HG02840 (cell line): ENCODE results near the gene MKRN2OS.

Experiments used
- ATAC-seq: cut with Tn5 transposase; IDR thresholded peaks from one replicate; pipeline ENCODE4 v1.9.1; 2021; ENCODE audit warnings: mild to moderate bottlenecking, moderate library complexity, moderate number of reproducible peaks; ENCODE audit not compliant: unreplicated experiment, low FRiP score

The MKRN2OS gene, protein sequence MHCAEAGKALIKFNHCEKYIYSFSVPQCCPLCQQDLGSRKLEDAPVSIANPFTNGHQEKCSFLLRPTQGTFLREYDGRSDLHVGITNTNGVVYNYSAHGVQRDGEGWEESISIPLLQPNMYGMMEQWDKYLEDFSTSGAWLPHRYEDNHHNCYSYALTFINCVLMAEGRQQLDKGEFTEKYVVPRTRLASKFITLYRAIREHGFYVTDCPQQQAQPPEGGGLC

DNA sequence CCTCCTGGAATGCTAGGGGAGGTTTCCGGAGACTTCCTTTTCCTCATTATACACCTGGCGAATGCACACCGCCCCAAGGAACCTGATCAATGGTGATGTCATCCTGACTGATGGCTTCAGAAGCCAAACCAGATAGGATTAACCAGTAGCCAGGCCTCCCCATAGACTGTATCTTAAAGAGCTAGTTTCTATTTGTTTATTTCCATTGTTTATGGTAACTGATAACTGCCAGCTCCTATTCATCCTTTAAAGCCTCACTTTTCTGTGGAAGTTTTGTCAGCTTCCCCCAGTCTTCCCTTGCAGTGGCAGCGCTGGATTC is at the start of gene MKRN2OS:
TSS of gene MKRN2OS (minus strand) at position 27 of the 319 bp plus-strand sequence. CDS start 35 bp downstream, outside the sequence.
- no peak for ATAC-seq

DNA sequence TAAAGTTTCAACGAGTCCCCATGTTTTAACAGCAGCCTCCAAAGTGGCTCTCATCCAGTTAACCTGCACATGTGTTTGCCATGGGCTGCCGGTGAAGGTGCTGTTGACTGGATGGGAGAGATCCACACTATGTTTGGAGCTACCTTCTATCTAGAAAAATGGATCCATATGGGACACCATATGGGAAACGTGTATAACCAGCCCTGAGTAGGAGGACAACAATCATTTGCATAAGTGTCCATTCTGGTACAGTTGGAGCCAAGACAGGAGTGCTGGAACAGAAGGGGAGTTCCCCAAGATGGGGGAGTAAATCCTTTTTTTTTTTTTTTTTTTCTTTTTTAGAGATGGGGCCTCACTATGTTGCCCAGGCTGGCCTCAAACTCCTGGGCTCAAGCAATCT is 48.2 kb upstream of the MKRN2OS start:
- ATAC-seq = no peak

DNA sequence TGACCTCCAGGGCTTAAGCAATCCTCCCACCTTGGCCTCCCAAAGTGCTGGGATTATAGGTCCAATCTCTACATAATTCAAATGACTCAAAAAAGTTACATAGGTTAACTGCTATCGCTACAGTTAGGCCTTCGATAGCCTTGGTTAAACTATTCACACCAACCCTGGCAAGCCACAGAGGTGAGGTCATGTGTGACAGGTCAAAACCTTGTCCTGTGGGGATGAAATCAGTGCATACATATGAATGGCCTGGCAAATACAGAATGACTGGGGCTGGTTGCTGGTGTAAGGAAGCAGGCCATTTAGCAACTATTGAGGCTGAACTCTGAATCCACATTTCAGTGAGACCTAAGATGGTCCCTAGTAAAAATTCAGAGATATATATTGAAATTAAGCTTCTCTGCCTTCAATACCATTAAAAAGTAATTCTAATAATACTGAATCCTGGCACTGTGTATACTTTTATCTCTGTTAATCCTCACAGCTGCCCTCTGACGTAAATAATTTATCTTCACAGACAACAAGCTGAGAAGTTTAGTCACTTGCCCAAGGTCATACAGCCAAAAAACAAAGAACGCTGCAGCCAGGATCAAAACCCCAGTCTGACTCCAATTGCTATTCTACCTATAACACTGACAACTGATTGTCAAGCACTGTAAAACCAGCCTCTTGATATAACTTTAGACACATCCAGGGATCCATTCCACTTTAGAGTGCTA is 46.9 kb upstream of the MKRN2OS start:
- ATAC-seq = no peak

DNA sequence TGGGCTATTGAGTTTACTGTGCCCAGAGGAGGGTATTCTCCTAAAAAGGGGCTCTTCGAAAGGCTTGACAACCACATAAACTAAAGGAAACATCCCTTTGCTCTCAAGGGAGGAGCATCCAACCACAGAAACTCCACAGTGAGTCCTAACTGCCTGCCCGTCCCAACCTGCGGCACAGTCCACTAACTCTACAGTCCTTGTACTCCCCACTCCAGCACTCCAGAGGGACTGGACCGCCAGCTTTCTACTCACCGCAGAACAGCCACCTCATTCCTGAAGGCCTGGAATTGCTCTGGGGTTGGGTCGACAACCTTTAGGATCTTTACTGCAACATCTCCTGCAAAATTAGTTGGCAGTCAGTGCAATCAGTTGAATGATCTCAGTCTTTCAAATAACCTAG is 46.2 kb upstream of the MKRN2OS start:
- no peak for ATAC-seq

DNA sequence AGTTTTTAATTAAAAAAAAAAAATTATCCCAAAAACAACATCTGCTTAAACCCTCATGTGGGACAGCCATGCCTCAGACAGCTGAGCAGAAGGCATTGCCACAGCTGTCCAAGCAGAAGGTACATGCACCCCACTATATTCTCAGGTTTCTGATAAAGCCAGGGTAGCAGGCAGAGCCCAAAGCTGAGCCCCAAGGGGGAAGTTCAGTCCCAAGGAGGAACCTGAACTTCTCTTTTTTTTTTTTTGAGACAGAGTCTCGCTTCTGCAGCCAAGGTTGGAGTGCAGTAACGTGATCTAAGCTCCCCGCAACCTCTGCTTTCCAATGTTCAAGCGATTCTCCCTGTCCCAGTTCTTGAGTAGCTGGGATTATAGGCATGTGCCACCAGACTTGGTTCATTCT is 44.8 kb upstream of the MKRN2OS start:
- no peak for ATAC-seq

DNA sequence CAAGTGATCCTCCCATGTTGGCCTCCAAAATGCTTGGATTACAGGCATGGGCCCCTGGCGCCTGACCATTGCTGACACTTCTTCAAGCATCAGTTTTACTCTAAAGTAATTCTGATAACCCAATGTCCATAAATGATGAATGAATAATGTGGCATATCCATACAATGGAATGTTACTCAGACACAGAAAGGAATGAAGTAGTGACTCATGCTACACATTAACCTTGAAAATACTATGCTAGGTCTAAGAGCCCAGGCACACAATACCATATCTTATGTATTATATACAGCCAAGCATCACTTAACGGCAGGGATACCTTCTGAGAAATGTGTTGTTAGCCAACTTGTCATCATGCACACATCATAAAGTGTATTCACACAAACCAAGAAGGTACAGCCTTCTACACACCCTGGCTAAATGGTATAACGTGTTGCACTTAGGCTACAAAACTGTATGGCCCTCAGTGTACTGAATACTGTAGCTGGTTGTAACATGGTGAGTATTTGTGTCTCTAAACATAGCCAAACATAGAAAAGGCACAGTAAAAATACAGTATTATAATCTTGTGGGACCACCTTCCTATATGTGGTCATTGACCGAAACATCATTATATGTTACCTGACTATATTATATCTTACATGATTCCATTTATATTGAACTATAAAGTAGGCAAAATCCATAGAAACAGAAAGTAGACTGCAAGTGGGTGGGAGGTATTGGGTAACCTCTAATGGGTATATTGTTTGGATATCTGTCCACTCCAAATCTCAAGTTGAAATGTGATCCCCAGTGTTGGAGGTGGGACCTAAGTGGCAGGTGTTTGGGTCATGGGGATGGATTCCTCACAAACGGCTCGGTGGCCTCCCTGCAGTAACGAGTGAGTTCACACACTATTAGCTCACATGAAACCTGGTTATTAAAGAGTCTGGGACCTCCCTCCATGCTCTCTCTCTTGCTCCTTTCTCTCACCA is 43.0 kb upstream of the MKRN2OS start:
- no peak for ATAC-seq

DNA sequence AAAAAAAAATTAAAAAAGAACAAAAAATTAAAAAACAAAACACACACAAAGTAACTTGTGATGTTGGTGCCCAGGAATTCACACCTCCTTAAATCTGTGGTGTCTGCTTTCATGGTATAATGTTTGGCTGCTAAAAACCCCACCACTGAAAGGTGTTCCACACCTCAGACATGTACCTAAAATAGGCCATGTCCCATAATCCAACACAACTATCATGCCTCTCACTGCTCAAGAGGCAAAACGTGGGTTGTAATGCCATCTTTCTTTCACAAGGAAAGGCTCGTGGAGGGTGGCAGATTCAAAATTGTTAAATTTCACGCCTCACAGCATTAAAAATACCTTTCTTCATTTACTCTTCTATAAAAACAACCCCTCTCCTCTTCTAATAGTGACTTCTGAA is 41.1 kb upstream of the MKRN2OS start:
- no peak for ATAC-seq

DNA sequence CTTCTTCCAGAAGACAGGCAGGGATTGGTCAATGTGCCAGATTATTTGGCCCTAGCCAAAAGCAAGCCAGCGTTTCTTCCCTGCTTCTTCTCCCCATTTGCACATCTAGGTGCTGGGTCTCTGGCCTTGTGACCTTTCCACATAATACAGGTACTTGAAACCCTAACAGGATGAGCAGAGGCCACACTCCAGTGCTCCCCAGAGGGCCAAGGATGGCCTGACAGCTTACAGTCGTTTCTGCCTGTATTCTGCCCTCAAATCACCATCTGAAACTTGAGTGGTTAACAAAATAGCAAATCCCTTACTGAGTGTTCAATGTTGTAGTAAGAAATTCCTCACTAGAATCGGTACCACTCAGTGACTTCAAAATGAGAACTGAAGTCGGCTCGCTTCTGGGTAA is 40.7 kb upstream of the MKRN2OS start:
- ATAC-seq = no peak

DNA sequence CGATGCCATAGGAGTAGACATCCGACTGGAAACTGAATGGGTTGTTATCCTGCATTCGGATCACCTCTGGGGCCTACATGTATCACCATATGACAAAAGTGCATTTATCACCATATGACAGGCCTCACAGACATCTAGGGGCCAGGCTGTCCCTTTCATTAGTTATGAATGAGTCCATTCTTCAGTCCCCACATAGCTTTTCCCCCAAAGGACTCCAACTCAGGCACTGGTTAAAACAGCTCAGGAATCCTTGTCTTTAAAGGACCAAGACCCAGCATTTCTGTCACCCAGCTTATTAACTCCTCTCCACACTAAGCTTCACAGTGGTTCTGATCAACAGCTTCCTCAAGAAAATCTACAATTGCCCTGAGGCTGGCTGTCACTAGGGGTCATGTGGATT is 39.9 kb upstream of the MKRN2OS start:
- no peak for ATAC-seq

DNA sequence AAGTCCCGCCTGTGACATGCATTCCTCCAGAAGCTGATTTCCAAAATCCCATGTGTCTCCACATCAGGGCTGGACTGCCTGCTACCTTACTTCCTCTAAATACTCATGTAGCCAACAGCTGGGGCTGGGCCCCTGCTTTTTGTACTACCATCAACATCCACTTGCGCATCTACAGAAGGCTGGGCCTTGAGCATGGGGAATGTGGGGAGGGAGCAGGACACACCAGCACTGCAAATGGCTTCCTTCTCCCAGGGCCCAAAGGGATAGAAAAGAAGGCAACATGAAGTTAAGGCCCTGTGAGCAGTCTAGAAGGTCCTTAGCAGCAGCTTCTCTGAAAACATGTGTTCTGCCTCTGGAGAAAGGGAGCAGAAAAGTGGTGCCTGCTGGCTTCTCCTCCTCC is 38.8 kb upstream of the MKRN2OS start:
- no peak for ATAC-seq

DNA sequence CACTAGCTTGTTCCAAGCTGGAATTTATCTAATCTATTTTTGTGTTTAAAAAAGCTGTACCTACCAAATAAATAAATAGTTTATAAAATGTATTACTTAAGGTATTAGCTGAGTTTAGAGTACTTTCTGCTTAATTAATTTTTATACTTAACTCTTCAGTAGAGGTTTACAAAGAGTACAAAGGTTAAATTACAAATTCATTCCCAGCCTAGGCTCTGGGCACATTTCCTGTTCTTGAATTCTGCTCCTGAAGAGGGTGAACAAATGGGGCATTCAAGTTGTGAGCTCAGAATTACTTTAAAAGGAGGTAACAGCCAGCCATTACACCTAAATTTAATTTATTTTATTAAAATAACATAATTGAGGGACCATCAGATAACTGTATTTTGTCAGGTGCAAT is 38.0 kb upstream of the MKRN2OS start:
- no peak for ATAC-seq

DNA sequence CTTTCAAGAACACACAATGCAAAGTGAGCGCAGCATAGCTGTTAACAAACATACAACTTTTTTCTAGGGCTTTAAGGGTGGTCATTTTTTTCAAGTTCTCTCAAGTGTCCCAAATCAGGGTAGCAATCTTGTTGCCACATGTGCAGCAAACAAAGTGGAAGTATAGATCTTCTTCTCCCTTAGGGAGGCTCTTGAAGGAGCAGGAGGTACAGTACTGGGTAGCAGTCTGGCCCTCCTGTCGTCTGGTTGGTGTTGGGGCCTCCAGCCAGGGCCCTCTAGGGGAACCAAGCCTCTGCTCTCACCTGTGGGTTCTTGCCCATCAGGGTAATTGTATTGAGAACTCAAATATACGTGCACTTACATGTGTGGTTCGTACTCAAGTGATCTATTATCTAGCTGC is 37.4 kb upstream of the MKRN2OS start:
- no peak for ATAC-seq

DNA sequence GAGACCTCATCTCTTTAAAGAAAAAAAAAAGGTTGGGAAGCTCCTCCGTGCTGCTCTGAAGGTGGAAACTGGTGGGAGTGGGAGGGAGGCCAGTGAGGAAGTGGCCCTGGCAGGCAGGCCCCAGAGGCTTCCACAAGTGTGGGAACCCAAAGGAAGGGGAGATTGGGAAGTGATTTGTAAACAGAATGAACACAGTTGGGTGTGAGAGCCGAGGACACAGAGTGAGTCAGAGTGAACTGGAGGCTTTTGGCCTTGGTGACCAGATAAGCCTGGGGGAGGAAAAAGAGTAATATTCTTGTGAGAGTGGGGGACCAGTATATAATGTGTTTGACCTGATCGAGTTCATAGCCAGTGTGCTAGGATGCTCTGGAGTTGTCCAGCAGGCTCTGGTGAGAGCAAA is 34.6 kb upstream of the MKRN2OS start:
- ATAC-seq = no peak

DNA sequence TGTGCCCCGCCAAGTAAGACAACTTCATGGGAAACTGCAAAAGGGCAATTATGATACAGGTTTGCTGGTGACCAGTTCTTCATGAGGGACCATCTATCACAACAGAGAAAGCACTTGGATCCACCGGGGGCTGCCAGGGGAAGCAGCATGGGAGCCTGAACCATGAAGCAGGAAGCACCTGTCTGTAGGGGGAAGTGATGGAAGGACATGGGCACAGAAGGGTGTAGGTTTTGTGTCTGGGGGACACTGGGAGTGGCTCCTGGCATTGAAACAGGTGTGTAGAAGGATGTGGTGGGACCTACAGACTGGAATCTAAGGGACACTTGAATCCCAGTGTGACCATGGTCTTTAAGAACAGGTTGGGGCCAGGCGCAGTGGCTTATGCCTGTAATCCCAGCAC is 34.2 kb upstream of the MKRN2OS start:
- ATAC-seq = no peak

DNA sequence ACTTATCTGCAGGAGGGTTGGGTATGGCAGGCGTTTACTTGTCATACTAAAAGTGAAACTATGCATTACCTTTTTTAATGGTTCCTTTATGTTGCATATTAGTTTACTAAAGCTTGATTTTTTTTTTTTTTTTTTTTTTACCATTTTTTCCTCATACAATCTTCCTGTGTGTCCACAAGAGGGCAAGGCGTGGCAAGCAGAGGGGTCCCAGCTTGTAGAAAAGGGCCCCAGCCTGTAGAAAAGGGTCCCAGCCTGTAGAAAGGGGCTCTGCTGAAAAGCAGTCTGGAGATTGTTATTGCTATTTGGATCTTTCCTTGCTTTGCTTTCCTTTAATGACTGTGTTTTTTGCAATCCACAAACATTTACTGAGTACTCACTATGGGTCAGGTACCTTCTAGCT is 33.4 kb upstream of the MKRN2OS start:
- ATAC-seq = no peak

DNA sequence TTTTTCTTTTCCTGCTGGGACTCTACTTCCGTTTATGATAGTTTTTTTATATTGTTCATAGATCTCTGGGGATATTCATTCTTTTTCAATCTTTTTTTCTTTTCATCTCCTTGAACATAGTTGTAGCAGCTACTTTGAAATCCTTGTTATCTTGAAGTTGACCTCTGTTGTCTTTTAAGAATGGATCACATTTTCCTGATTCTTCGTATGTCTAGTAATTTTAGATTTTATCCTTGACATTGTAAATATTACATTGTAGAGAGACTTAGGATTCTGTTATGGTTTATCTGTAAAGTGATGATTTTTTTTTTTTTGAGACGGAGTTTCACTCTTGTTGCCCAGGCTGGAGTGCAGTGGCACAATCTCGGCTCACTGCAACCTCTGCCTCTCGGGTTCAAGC is 32.1 kb upstream of the MKRN2OS start:
- ATAC-seq = no peak

DNA sequence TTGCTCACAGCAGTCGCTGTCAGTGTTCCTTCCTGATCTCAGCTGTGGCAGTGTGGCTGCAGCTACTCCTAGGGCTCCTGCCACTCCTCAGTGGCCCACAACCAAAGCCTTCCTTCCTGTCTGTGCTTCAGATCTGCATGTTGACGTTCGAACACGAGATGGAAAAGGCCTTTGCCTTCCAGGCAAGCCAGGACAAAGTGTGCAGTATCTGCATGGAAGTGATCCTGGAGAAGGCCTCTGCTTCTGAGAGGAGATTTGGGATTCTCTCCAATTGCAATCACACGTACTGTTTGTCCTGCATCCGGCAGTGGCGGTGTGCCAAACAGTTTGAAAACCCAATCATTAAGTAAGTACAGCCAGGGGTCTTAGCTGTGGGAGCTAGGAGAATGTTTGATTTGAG is 29.4 kb upstream of the MKRN2OS start:
- ATAC-seq = no peak

DNA sequence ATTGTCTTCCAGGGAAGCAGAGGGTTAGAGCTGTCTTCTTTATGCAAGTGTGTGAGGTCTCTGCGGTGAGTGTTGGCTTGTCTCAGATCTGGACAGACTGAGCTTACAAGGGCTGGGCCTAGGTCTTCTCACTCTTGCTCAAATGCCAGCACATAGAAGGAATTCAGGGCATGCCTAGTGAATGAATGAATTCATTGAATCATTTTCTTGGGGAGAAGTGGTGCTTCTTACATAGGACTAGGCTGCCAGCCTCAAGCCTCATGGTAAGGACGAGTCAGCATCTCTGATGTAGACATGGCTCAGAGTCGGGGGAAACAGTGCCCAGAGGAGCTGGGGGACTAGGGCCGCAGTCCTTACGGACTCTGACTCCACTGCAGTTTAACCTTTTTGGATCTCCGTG is 28.8 kb upstream of the MKRN2OS start:
- no peak for ATAC-seq

DNA sequence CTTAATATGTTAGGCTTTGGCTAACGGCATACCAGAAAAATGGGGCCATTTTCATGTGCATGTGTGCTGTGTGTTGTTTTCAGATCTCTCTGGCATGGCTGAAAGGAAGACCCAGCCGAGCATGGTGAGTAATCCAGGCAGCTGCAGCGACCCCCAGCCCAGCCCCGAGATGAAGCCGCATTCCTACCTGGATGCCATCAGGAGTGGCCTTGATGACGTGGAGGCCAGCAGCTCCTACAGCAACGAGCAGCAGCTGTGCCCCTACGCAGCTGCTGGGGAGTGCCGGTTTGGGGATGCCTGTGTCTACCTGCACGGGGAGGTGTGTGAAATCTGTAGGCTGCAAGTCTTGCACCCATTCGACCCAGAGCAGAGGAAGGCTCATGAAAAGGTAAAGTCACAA is 26.7 kb upstream of the MKRN2OS start:
- ATAC-seq = no peak

DNA sequence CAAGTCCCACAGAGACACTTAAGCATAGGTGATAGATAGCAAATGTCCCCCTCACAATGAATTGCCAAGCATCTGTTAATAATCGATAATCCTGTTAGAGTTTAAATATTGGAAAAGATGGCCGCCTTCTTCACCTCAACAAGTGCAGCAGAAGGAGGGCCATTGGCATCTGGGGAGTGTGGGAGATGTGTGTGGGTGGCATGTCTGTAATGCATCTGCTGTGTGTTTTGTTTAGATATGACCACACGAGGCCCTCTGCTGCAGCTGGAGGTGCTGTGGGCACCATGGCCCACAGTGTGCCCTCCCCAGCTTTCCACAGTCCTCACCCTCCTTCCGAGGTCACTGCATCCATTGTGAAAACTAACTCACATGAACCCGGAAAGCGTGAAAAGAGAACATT is 24.5 kb upstream of the MKRN2OS start:
- no peak for ATAC-seq

DNA sequence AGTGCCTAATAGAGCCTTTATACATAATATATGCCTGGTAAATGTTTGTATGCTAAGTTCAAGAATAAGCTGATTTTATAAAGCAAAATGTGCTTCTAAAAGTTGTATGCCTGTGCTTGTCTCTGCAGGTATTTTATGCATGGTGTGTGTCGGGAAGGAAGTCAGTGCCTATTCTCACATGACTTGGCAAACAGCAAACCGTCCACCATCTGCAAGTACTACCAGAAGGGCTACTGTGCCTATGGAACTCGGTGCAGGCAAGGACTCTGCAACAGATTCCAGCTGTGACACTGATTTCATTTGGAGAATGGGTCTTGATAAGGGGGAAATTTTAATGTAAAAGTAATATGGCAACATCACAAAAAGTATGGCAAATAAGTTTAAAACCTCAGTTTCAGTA is 23.4 kb upstream of the MKRN2OS start:
- no peak for ATAC-seq
